ENCODE data around the gene ALB. TPM values are rescaled to one million over a fixed set of nuclear protein-coding genes. Genes with fewer than 3 reads are reported as not detected.

ALB gene
- total RNA-seq, 1 donor from 2014 or later, result not detected

DNA sequence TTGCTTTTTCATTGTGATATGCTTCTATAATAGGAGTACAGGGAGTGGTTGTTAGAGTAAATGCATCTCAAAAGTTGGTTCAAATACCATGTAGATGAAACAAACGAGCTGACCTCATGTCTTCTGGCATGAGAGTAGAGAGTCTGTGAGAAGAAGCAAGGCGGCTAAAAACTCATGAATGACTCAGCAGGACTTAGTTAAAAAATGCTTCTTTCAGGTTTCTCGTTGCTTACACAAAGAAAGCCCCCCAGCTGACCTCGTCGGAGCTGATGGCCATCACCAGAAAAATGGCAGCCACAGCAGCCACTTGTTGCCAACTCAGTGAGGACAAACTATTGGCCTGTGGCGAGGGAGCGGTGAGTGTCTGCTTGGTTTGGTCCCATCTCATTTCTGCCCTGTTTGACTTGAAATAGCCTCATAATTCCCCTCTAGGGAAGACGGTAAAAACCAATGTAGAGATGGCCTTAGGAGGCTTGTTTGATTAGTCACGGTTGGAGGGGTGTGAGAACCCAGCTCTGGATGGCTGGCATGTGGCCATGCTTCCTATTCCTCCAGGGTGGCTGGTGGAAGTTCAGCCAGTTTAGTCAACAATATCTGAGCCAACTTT lies 46.4 kb downstream of the ALB start:
- DNase-seq (ENCODE audit: low read depth, low spot score), result no peak

DNA sequence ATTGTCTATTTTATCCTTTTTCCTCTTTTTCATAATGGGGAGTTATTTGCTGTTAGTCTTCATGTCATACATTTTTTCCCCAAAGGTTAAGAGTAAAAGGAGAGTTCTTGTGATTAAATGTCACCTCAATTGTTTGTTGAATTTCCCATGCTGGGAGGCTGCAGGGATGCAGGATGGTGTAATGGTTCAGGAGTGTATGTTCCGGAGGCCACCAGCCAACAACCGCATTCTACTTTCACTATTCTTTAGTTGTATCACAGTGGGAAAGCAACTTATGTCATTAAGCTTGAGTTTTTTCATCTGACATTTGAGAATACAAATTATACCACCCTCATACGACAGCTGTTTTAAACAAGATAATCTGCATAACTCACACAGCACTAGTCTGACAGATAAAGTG lies 47.3 kb downstream of the ALB start:
- no peak for DNase-seq (ENCODE audit: low read depth, low spot score)

DNA sequence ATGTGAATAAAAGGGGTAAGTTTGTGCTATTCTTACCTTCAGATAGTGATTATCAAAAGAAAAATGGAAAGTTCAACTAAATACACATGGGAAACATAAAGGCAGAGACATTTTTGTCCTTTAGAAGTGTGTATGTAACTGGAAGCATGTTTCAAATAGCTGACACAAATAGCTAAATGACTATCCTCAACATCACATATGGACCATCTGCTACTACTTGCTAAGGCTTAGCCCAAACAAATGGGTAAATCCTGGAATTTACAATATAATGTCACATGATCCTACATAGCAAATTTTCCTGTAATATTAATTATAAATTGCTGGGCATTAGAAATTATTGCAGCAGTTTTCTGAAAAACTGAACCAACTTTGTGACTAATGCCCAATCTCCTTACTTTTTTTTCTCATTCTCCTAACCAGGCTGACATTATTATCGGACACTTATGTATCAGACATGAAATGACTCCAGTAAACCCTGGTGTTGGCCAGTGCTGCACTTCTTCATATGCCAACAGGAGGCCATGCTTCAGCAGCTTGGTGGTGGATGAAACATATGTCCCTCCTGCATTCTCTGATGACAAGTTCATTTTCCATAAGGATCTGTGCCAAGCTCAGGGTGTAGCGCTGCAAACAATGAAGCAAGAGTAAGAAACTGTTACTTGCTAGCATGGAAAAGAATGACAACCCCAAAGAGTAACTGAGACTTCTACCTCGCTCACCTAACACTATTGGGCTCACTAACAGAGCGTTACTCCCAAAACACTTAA lies 48.1 kb downstream of the ALB start:
- DNase-seq (ENCODE audit: low read depth, low spot score), result no peak

DNA sequence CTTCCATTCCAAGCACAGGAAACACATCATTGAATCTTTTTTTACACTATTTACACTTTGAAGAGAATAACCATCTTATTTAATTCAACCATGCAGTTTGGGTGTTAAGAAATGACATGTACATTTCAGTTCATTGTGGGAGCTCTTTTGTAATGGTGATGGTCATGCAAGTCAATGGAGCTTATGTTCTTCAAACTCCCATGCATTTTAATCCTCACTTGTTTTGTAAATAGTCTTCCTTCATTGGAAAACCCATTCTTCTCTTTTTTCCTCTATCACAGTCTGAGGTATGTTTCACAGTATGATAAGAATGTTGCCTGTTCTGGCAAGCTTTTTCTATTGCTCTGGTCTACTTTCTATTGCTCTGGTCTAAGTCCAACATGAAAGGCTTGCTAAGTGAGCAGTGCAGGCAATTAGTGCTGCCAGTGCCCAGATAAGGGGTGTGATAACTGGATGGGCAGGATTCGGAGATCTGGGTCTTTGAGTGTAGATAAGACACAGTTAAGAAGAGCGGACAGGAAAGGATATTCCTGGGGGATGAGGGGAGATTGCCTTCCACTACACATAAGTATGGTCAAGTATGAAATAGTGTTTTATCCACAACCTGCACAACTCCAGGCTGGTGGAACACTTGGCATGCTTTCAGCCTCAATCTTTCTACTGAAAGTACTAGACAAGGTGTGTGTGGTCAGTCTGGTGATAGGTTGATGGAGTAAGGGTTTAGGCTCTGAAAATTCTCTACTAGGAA lies 49.0 kb downstream of the ALB start:
- no peak for DNase-seq (ENCODE audit: low read depth, low spot score)

DNA sequence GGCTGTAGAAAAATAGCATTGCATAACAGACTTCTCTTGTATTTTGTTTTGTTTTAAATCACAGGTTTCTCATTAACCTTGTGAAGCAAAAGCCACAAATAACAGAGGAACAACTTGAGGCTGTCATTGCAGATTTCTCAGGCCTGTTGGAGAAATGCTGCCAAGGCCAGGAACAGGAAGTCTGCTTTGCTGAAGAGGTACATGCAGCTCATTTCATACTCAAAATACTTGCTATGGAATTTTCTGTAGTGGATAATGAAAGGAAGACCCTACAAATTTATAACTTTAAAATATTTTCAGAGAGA lies 49.6 kb downstream of the ALB start:
- no peak for DNase-seq (ENCODE audit: low read depth, low spot score)

DNA sequence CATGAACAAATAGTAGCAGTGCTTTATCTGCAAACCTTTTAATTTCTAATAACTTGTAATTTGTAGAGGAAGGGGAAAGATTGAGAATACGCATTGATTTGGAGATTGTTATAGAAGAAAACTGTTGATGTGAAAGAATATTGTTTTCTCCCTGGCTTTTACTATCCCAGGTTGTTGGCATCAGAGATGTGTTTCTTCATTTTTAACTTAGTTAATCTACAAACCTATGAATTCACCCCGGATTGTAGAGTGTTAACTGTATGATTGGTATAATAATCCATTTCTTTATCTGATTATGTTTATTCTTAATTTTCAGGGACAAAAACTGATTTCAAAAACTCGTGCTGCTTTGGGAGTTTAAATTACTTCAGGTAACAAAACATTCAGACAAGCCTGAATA lies 50.8 kb downstream of the ALB start:
- DNase-seq (ENCODE audit: low read depth, low spot score), result no peak

DNA sequence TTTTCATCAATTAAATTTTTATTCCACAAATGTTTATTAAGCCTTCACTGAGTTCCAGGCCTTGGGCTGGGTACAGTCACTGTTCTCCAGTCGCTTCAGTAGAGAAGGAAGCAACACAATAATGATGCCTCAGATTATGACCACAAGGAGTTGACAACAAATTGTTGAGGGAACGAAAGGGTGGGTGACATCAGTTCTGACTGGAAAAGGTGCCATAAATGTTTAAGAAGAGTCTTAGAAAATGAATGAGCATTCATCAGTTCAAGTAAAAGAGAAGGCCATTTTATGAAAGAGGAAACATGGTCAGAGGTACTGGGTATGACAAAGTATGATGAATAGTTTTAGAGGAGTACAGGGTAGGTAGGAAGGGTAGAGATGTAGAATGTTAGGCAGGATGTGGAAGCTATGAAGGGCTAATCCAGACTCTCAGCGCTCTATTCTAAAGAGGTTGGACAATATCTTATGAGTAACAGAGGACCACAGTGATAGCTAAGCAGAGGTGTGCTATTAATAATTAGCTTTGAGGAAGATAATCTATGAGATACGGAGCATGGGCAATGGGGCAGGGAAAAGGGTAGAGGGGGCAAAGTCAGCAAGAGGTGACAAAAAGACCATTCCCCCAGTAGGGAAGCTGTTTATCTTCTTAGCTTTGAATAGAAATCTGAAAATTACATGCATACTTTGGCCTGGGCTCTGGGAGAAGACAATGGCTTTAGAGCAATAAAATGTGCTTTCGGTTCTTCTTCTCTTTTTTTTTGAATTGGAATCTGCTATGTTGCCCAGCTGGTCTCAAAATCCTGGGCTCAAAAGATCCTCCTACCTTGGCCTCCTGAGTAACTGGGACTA lies 52.3 kb downstream of the ALB start:
- no peak for DNase-seq (ENCODE audit: low read depth, low spot score)

DNA sequence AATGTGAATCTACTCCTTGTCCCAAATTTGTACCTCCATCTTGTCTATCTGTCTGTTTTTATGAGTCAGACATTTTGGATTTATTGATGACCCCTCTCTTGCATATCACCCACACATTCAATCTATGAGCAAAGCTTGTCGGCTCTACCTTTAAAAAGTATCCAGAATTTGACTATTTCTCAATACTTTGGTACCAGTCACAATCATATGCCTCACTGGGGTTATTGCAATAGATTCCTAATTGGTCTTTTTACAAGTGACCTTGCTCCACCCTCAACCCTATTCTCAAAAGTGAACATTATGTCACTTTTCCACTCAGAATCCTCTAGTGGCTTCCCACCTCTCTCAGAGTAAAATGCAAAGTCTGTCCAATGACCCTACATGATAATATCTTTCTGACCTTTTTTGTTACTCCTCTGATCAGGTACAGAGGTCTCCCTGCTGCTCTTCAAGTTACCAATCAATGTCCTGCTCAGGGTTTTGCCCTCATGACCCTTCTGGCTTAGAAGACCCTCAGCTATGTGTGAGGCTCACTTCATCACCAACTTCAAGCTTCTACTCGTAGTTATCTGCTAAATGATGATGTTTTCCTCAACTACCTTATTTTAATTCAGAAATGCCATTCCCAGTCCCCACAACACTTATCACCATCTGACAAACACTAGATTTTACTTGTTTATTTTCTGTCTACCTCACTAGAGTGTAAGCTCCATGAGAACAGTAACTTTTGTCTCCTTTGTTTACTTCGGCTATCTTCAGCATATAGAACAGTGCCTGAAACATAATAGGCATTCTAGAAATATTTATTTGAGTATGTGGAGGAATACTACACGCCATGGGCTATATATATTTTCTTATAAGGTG lies 54.3 kb downstream of the ALB start:
- no peak for DNase-seq (ENCODE audit: low read depth, low spot score)

DNA sequence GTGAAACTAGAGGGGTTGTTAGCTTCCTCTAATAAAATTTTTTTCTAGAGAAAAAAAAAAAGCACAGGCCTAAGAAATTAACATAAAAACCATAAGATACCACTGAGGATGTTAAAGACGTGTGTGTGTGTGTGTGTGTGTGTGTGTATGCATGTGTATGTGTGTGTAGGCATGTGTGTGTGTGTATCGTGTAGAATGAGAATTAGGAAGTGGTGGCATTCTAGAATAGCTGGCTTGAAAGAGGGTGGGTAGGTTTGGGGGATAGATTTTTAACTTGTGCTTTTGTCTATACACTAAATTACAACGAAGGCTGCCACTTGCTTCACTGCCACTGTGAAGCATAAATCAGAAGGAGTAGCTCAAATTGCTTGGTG lies 54.9 kb downstream of the ALB start:
- no peak for DNase-seq (ENCODE audit: low read depth, low spot score)

DNA sequence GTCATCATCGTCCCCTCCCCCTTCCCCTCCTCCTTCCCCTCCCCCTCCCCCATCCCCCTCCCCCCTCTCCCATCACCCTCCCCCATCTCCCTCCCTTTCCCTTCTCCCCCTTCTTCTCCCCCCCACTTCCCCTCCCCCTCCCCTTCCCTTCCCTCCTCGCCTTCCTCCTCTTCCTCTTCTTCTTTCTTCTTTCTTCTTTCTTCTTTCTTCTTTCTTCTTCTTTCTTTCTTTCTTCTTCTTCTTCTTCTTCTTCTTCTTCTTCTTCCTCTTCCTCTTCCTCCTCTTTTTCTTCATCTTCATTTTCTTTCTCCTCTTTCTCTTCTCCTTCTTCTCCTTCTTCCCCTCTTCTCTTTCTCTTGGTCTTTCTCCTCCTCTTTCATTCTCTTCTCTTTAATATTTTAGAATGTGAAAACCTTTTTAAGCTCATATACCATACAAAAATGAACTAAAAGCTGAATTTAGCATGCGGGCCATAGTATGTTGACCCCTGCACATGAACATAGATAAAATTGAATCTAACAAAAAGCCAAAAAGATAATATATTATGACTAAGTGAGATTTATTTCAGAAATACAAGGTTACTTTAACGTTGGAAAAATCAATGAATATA lies 56.9 kb downstream of the ALB start:
- no peak for DNase-seq (ENCODE audit: low read depth, low spot score)

DNA sequence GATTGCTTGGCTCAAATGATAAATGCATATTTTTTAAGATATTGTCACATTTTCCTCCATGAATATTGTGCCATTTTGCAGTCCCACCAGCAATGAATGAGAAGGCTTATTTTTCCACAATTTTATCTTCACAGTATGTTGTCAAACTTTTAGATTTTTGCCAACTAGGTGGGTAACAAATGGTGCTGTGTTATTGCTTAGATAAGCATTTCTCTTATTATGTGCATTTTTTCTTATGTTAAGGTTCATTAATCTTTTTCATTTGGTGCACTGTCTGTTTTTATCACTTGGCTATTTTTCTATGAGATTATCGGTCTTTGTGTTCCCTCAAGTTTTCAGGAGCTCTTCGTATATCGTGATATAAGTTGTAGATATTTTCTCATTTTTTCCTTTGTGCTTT lies 64.1 kb downstream of the ALB start:
- no peak for DNase-seq (ENCODE audit: low read depth, low spot score)

DNA sequence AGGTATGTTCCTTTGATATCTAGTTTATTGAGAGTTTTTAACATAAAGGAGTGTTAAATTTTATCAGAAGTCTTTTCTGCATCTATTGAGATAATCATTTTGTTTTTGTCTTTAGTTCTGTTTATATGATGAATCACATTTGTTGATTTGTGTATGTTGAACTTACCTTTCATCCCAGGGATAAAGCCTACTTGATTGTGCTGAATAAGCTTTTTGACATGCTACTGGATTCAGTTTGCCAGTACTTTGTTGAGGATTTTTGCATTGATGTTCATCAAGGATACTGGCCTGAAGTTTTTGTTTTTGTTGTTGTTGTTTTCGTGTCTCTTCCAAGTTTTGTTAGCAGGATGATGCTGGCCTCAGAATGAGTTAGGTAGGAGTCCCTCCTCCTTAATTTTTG lies 66.6 kb downstream of the ALB start:
- no peak for DNase-seq (ENCODE audit: low read depth, low spot score)

Other genes starting within 250 kb of the ALB start
- 48.4 and 65.3 TPM in 2 replicates for gene ANKRD17, start 145.5 kb upstream of the ALB start, total RNA-seq
- gene AFP, start 31.9 kb downstream of the ALB start, total RNA-seq, result not detected in 2 replicates
- not detected in 2 replicates for gene AFM, start 77.5 kb downstream of the ALB start, total RNA-seq
- gene RASSF6, start 216.1 kb downstream of the ALB start, total RNA-seq, result not detected in 2 replicates